ENCODE data around the gene PRDM5.
A peak's percentile ranks its signal among the peaks of the same experiment; 100 is the strongest.

Gene PRDM5

DNA sequence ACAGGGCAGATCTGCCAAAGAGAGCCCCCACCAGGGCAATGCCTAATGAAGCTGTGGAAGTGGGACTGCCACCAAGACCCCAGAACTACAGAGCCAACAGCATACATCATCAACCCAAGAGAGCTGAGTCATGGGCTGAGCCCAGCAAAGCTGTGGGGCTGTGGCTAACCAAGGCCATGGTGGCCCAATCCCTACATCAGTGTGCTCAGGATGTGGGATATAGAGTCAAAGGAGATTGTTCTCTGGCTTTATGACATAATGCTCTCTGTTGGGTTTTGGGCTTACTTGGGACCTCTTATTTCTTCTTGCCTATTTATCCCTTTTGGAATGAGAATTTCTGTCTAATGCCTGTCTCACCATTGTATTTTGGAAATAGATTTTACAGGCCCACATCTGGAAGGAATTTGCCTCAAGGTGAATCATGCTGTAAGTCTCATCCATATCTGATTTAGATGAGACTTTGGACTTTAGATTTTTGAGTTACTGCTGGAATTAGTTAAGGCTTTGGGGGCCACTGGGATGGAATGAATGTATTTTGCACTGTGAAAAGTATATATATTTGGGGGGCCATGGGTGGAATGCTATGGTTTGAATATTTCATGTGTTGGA is 5.4 kb upstream of the PRDM5 start:
- no peak overlapping the region for H3K4me3 Mint-ChIP-seq
- peaks cover 10% of the 10 kb centered on the region for H3K4me1 Mint-ChIP-seq
- no peak overlapping the region for H3K27ac Mint-ChIP-seq
- no peaks in the 10 kb centered on the region for H3K9me3 Mint-ChIP-seq
- no peaks in the 10 kb centered on the region for H3K36me3 Mint-ChIP-seq (ENCODE audit: low read depth)
- TF ChIP-seq, protein P1, sequence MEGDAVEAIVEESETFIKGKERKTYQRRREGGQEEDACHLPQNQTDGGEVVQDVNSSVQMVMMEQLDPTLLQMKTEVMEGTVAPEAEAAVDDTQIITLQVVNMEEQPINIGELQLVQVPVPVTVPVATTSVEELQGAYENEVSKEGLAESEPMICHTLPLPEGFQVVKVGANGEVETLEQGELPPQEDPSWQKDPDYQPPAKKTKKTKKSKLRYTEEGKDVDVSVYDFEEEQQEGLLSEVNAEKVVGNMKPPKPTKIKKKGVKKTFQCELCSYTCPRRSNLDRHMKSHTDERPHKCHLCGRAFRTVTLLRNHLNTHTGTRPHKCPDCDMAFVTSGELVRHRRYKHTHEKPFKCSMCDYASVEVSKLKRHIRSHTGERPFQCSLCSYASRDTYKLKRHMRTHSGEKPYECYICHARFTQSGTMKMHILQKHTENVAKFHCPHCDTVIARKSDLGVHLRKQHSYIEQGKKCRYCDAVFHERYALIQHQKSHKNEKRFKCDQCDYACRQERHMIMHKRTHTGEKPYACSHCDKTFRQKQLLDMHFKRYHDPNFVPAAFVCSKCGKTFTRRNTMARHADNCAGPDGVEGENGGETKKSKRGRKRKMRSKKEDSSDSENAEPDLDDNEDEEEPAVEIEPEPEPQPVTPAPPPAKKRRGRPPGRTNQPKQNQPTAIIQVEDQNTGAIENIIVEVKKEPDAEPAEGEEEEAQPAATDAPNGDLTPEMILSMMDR (IDR thresholded peaks at IDR 0.05; ENCODE audit: unreplicated experiment in 3 of 3): no peak
- no peaks in the 10 kb centered on the region for H3K27me3 Mint-ChIP-seq (ENCODE audit: low read depth)

DNA sequence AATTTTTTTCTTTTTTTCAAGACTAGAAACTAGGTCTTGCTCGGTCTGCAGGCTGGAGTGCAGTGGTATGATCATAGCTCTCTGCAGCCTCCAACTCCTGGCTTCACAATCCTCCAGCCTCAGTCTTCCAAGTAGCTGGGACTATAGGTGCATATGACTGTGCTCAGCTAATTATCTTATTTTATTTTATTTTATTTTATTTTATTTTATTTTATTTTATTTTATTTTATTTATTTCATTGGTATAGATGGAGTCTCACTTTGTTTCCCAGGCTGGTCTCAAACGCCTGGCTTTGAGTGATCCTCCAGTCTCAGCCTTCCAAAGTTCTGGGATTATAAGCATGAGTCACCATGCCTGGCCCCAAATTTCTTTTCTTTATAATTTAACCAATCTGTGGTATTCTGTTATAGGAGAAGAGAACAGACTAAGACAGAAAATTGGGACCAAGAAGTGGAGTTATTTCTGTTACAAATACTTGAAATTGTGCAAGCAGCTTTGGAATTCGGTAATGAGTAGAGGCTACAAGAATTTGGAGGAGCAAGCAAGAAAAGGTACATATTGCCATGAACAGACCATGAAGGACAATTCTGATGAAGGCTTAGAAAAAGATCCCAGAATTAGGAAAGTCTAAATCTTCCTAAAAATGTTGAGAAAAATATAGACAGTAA is 4.0 kb upstream of the PRDM5 start:
- Mint-ChIP-seq H3K27ac (no peak overlapping the region), H3K4me3 (no peak overlapping the region), H3K9me3 (no peaks in the 10 kb centered on the region), H3K36me3 (ENCODE audit: low read depth) (no peaks in the 10 kb centered on the region), H3K4me1 (peaks cover 16% of the 10 kb centered on the region), H3K27me3 (ENCODE audit: low read depth) (no peaks in the 10 kb centered on the region)
- TF ChIP-seq, protein P1 (IDR thresholded peaks at IDR 0.05; ENCODE audit: unreplicated experiment in 3 of 3): no peak

DNA sequence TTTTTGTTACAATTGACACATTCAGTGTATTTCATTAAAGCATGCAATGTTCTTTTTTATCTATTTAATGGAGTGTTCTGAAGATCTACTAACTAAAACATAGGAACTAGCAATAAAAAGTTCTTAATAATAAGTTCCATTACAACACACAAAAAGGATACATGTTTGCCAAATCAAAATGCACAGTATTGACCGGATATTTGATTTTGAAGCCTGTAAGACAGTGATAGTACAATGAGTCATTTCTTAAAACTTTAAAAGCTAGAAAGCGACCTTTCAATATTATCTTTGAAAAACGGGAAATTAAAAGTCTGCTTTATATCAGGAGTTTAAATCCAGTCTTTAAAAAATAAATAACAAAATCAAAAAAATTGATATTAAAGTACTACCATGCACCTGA is 2.4 kb upstream of the PRDM5 start:
- no peak overlapping the region for H3K4me3 Mint-ChIP-seq
- H3K27me3 Mint-ChIP-seq (ENCODE audit: low read depth): no peaks in the 10 kb centered on the region
- no peaks in the 10 kb centered on the region for H3K9me3 Mint-ChIP-seq
- TF ChIP-seq, protein P1 (IDR thresholded peaks at IDR 0.05; ENCODE audit: unreplicated experiment in 3 of 3): no peak
- H3K36me3 Mint-ChIP-seq (ENCODE audit: low read depth): no peaks in the 10 kb centered on the region
- peaks cover 15% of the 10 kb centered on the region for H3K4me1 Mint-ChIP-seq
- H3K27ac Mint-ChIP-seq: no peak overlapping the region

DNA sequence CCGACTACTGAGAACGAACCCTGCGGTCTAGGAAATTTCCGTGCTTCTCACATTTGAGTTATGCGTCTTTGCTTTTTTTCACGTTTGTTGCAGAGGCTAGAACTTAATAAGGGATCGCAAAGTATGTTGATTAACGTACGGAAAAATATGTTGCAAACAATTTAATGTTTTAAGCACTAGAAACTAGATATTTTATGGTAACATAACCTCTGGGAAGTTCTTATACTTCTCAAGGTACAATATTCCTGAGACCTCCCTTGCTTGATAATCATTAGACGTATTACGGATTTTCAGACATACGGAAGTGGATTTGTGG is 639 bp upstream of the PRDM5 start:
- Mint-ChIP-seq H3K27ac (peak overlapping the region; percentile 95 to 99 (median 95)), H3K27me3 (ENCODE audit: low read depth) (no peaks in the 10 kb centered on the region), H3K4me3 (peak overlapping the region; percentile 85 to 96 (median 95)), H3K4me1 (peaks cover 16% of the 10 kb centered on the region), H3K36me3 (ENCODE audit: low read depth) (no peaks in the 10 kb centered on the region), H3K9me3 (no peaks in the 10 kb centered on the region)
- TF ChIP-seq, protein P1 (IDR thresholded peaks at IDR 0.05; ENCODE audit: unreplicated experiment in 3 of 3): no peak

DNA sequence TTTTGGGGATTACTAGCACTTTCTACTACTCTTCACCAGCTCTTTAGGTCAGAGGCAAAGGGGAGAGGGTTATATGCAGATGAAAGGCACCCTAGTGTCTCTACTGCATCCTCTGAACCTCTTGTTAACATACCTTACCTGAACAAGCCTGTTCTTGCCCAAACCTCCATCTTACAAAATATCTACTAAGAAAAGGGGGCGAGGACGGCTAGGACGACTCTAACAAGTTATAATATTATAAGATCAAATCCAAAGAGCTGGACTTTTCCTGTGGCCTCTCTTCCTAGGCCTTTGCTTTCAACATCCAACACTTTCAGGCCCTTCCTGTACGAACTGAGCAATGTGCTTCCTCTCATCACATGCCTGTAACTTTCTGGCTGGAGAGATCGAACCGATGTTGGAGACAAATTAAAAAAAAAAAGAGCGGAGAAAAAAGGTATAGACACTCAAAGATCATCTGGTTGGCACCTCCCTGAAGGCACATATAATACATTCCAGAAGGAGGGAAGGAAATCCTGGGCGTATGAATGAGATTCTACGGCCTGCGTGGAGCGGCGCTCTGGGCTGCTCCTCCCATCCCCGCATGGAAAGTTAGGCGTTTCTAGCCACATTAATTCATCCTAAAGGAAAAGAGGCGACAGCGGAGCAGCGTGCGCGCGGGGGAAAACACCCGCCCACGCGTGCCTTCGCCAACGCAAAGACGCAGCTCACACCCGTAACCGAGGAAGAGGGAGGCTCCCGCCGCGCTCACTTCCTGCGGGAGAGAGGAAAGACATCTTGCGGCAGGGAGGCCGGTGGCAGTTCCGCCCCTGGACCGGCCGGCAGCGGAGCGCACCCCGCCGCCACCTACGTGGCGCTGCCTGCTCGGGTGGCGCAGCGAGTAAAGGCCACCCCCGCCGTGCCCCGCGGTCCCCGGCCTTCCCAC is 808 bp downstream of the PRDM5 start:
- Mint-ChIP-seq H3K36me3 (ENCODE audit: low read depth) (no peaks in the 10 kb centered on the region), H3K9me3 (no peaks in the 10 kb centered on the region), H3K27ac (peak overlapping the region; percentile 93 to 99 (median 98)), H3K27me3 (ENCODE audit: low read depth) (no peaks in the 10 kb centered on the region), H3K4me3 (peak overlapping the region; percentile 84 to 91 (median 90)), H3K4me1 (peaks cover 19% of the 10 kb centered on the region)
- TF ChIP-seq, protein P1 (IDR thresholded peaks at IDR 0.05; ENCODE audit: unreplicated experiment in 3 of 3): no peak

Data from nephron (organoid).